ENCODE results near the gene POLD2.

DNA sequence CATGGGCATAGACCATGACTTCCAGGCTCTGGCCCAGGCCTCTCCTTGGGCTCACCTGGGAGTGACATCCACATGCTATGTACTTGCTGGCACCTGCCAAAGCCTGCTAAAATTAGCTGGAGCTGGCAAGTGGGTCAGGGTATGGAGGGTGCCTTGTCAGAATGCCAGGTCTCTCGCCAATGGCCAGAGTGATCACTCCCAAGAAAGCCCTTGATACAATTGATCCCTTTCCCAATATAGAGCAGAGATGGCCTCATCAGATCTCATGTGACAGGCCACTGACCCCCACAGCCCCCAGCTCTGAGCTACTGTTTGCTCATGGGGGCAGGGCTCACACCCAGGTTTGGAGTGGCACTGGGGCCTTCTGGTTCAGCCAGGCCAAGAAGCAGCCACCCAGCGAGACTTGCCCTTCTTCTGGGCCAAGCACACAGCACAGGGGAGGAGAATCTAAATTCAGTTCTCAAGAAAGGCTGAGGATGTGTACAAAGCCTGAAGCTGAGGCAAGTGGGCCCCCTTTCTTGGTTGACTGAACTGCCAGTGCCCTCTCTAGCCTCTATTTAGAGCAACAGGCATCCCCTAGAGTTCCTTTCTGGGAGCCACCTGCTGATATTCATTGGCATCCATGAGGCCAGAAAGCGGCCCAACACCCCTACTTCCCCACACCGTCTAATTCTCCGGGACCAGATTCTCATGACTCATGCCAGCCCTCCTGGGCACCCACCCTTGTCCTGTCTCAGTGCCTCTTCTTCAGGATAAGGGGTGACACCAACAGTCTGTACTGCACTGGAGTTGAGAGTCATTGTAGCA, 36.7 kb upstream of the POLD2 start:
- TF ChIP-seq POLR2A (IDR thresholded peaks at IDR 0.05; ENCODE audit: extremely low read depth, insufficient read length) = no peak
- TF ChIP-seq, protein P1, sequence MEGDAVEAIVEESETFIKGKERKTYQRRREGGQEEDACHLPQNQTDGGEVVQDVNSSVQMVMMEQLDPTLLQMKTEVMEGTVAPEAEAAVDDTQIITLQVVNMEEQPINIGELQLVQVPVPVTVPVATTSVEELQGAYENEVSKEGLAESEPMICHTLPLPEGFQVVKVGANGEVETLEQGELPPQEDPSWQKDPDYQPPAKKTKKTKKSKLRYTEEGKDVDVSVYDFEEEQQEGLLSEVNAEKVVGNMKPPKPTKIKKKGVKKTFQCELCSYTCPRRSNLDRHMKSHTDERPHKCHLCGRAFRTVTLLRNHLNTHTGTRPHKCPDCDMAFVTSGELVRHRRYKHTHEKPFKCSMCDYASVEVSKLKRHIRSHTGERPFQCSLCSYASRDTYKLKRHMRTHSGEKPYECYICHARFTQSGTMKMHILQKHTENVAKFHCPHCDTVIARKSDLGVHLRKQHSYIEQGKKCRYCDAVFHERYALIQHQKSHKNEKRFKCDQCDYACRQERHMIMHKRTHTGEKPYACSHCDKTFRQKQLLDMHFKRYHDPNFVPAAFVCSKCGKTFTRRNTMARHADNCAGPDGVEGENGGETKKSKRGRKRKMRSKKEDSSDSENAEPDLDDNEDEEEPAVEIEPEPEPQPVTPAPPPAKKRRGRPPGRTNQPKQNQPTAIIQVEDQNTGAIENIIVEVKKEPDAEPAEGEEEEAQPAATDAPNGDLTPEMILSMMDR (IDR thresholded peaks at IDR 0.05; ENCODE audit: low read depth, low read length) = no peak
- TF ChIP-seq, protein P2, sequence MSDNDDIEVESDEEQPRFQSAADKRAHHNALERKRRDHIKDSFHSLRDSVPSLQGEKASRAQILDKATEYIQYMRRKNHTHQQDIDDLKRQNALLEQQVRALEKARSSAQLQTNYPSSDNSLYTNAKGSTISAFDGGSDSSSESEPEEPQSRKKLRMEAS (IDR thresholded peaks at IDR 0.05; ENCODE audit: low read depth, low read length) = no peak

Data from NB4 (cell line).